Fibroblast of skin of right quadriceps (primary cell): Measurements from ENCODE around the gene RIMS3.

Source experiments
- DNase-seq: peaks from one replicate; pipeline ENCODE4 v3.0.0-alpha.2; 2013

RIMS3 gene

GRCh38 chr1:40652979-40653378, 12.5 kb downstream of the RIMS3 start:
- no peak for DNase-seq

- DNase-seq: no peak
Measured at GRCh38 chr1:40652468-40652867, 13.0 kb downstream of the RIMS3 start.

GRCh38 chr1:40651138-40651857, 14.2 kb downstream of the RIMS3 start:
- no peak for DNase-seq

GRCh38 chr1:40650075-40650474, 15.4 kb downstream of the RIMS3 start:
- DNase-seq: no peak

- no peak for DNase-seq
Measured at GRCh38 chr1:40649592-40649930, 15.9 kb downstream of the RIMS3 start.

- DNase-seq: no peak
Measured at GRCh38 chr1:40648928-40649591, 16.4 kb downstream of the RIMS3 start.

- no peak for DNase-seq
Measured at GRCh38 chr1:40648200-40648599, 17.3 kb downstream of the RIMS3 start.

GRCh38 chr1:40646315-40646714, 19.2 kb downstream of the RIMS3 start:
- no peak for DNase-seq

- DNase-seq: no peak
Measured at GRCh38 chr1:40645118-40645680, 20.3 kb downstream of the RIMS3 start.

GRCh38 chr1:40641601-40642242, 23.8 kb downstream of the RIMS3 start:
- no peak for DNase-seq

- DNase-seq: no peak
Measured at GRCh38 chr1:40640314-40641076, 25.0 kb downstream of the RIMS3 start.

- no peak for DNase-seq
Measured at GRCh38 chr1:40638097-40639036, 27.1 kb downstream of the RIMS3 start.

- DNase-seq: no peak
Measured at GRCh38 chr1:40637470-40638007, 27.9 kb downstream of the RIMS3 start.

- DNase-seq: no peak
Measured at GRCh38 chr1:40636777-40637176, 28.7 kb downstream of the RIMS3 start.

GRCh38 chr1:40635763-40636500, 29.6 kb downstream of the RIMS3 start:
- DNase-seq: no peak

GRCh38 chr1:40634901-40635655, 30.4 kb downstream of the RIMS3 start:
- DNase-seq: no peak

- DNase-seq: no peak
Measured at GRCh38 chr1:40633931-40634376, 31.5 kb downstream of the RIMS3 start.

- DNase-seq: no peak
Measured at GRCh38 chr1:40633523-40633922, 32.0 kb downstream of the RIMS3 start.

GRCh38 chr1:40630488-40631223, 34.8 kb downstream of the RIMS3 start:
- peak; percentile 16 for DNase-seq
